Right kidney (tissue), 1 donor: ENCODE data around the gene TGFBI.

Source experiments
- DNase-seq: peaks from one replicate; pipeline ENCODE4 v3.0.0-alpha.2; 2016

TGFBI gene

GRCh38 chr5:136062366-136063274 is 33.8 kb downstream of the TGFBI start:
- DNase-seq = no peak

DNA sequence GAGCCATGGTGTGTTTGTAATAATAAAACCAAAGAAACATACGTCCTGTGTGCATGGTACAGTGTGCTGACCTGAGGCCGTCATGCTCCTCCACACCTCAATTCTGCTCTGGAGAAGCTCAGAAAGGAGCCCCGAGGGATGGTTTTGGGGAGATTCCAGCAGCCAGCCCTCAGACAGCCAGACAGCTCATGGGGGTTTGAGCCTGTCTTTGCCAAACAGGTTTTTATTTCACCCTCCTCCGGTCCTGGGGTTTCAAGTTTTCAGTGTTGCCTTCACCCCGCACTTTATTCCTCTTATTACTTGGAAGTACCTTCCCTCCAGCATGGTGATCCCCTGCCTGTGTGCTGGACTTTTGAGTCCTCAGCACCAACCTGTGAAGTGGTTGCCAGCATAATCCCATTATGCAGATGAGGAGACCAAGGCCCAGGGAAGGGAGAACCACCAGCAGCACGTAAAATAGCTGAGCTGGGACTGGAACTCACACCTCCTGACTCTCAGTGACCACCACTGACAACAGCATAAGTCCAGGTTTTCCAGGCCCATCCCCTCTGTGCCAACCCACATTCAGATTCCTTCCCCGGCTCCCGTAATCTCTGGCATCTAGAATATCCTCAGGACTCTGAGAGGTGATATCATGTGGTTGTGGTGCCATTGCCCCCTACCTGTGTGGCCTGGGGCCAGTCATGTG is 35.1 kb downstream of the TGFBI start:
- no peak for DNase-seq

DNA sequence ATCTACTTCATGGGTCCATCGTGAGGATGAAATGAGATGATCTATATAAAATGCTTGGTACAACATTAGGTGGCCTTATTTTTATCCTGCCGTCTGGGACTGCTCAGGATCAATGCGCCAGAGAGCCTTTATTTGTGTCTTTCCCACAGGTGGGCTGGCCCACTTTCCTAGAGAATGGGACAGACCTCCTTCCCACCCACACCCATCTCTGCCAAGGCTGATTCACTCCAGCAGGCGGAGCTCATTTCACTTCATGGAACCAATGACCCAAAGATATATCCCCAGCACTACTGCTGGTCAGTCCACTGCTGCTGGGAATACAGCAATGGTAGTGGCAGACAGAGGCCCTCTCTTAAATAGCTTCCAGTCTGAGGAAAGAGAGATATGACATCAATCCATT is 35.7 kb downstream of the TGFBI start:
- no peak for DNase-seq

DNA sequence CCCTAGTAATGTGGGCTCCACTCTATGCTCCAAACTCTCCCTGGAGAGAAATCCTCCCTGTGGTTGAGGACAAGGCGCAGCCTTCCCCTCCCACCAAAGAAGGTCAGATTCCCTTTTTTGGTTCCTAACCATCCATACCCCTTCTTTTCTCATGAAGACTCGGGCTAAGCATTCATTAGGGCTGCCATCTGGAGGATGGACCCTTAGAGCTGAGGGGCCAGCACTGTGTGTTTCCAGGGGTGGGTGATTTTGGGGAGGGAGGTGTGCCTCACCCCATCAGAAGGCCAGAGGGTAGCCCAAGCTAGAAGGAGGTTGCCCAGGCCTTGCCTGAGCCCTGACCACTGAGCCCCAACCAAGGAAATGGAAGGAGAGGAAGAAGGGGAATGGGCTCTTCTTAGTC is 36.8 kb downstream of the TGFBI start:
- DNase-seq = no peak

DNA sequence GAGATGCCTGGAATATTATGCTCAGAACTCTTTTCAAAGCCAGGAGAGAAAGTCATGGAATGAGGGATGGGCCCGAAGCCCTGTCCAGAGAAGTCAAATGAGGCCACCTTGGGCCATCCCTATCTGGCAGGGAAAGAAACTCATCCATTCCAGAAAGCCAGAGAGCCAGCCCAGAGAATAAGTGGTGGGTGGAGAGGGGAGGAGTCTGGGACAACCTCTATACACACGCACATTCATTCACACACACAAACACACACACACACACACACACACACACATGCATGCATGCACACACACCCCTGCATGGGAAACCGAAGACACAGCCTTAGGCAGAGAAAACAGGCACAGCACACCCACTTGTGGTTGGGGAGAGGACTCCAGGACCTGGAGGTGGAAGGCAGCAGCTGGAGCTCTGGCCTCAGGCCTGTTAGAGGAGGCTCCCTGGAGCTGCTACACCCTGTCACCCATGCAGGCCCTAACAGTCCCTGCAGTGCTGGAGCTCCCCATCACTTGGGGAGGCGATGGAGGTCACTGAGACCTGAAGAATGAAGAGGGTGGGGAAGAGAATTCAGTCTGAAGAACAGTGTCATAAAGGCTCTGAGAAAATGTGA is 38.0 kb downstream of the TGFBI start:
- DNase-seq = no peak

DNA sequence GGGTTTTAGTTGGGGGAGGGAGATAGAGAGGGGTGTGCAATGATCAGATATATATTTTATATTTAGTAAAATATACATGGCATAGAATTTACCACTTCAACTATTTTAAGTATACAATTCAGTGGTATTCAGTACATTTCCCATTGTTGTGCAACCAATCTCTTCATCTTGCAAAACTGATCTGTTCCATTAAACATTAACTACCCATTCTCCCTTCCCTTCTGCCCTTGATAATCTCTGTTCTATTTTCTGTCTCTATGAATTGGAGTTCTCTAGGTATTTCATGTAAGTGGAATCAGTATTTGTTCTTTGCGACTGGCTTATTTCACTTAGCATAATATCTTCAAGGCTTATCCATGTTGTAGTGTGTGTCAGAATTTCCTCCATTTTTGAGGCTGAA is 38.6 kb downstream of the TGFBI start:
- no peak for DNase-seq

- no peak for DNase-seq
Measured at GRCh38 chr5:136070486-136071285, 41.9 kb downstream of the TGFBI start.

- no peak for DNase-seq
Measured at GRCh38 chr5:136073714-136074529, 45.1 kb downstream of the TGFBI start.

- DNase-seq = no peak
Measured at GRCh38 chr5:136075466-136075891, 46.7 kb downstream of the TGFBI start.

DNA sequence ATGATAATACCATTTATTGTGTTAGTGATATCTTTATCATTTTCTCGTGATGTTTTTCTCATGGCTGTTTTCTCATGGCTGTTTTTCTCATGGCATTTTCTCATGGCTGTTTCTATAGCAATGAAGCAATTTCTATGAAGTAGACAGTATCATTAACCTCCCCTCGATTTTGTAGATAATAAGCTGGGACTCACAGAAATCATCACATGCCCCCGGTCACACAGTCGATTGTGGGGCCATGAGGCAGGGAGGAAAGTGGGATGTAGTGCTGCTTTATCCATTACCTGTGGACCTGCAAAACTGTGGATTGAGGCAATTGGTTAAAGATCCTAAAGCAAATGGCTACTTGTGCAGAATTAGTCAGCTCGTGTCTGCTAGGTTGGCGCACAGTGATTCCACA is 47.3 kb downstream of the TGFBI start:
- DNase-seq = no peak

DNA sequence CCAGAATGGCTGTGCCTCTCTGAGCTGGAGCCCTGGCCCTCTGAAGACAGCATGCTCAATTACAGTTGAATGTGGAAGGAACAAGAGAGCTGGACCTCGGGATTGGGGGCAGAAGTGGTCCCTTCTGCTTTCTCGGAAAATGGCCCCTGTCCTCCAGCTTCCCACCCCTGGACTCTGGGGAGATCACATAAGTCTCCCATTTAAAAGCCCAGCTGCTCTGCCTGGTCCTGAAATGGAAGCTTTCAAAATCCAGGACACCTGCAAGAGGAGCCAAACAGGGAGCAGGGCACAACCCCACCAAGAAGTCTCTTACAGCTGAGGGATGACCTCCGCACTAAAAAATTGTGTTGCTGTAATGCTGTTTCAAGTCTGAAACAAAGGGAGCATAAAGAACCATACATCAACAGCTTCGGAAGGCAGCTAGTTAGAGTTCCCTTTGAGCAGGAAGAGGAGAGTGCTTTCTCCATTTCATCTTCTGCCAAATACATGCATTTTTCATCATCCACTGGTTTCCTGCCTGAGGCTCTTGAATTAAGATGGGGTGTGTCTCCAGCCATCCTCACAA is 48.2 kb downstream of the TGFBI start:
- no peak for DNase-seq

DNA sequence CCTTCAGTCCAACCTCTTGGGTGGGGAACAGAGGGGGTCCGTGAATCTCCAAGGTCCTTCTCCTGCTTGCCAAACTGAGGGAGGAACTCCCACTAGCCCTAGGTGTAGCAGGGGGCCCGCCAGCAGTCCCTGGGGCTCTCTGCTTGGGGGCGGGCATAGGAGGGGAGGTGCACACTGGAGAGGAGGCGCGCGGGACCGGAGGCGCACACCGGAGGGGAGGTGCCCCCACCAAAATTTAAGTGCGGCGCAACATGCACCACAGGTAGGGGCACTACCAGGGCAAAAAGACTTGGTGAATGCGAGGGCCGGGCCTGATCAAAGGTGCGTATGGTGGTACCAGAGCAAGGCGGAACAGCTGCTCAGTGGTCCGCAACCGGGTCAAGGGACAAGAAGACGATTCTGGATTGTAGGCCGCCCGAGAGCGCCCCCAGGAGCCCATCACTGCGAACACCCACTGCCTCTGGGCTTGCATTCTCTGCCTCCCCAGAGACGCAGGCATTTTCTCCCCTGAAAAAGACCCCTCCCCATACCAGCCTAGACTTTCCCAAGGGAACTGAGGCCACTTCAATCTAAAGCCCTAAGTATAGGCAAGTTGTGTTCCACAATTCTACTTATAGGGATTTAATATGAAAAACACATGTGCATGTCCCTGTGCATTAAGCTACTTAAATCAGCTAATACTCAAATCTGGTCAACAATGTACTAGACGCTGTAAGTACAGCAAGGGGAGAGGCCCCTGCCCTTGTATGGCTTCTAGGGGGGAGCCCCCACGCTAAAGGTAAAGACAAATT is 50.6 kb downstream of the TGFBI start:
- DNase-seq = peak; percentile 47

- no peak for DNase-seq
Measured at GRCh38 chr5:136080113-136080482, 51.3 kb downstream of the TGFBI start.

- peak; percentile 79 for DNase-seq
Measured at GRCh38 chr5:136080483-136081216, 51.9 kb downstream of the TGFBI start.

- DNase-seq = no peak
Measured at GRCh38 chr5:136081217-136081591, 52.4 kb downstream of the TGFBI start.

GRCh38 chr5:136082390-136083193 is 53.8 kb downstream of the TGFBI start:
- peak; percentile 27 for DNase-seq

GRCh38 chr5:136084698-136085097 is 55.9 kb downstream of the TGFBI start:
- DNase-seq = no peak

GRCh38 chr5:136086783-136087566 is 58.2 kb downstream of the TGFBI start:
- DNase-seq = no peak
